ES-I3 (cell line): Measurements from ENCODE around the gene NLK.

ENCODE experiments used
- H3K36me3 ChIP-seq: 2 replicates; pipeline ENCODE4 v1.6.1; 2013; ENCODE audit warnings: mild to moderate bottlenecking, low read length, control low read depth, moderate library complexity; ENCODE audit not compliant: insufficient read depth
- H3K4me1 ChIP-seq: 2 replicates; pipeline ENCODE4 v1.6.1; 2013; ENCODE audit warnings: mild to moderate bottlenecking, control low read depth, low read length; ENCODE audit not compliant: insufficient read depth
- H3K9ac ChIP-seq: 2 replicates; pipeline ENCODE4 v1.6.1; 2013; ENCODE audit warnings: low read depth, mild to moderate bottlenecking, low read length, moderate library complexity
- H3K9me3 ChIP-seq: 2 replicates; pipeline ENCODE4 v1.6.1; 2013; ENCODE audit warnings: mild to moderate bottlenecking, low read length, moderate library complexity; ENCODE audit not compliant: control insufficient read depth, insufficient read depth

NLK gene

DNA sequence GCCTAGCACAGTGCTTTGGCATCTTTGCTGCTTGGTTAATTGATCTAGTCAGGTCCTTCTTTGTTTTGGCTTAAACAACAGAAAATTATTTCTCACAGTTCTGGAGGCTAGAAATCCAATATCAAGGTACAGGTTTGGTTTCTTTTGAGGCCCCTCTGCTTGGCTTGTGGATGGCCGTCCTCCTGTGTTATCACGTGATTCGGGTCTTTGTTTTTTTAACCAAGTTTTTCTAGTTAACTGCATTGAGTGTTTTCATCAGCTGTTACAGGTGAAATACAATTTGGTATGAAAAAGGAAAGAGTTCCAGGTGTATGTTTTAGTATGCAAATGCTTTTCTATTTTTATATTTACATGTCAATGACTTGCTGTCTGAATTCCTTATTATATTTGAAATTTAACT, 2.8 kb downstream of the NLK start:
- H3K9me3 ChIP-seq = no peaks in the 10 kb centered on the region
- H3K36me3 ChIP-seq = 0 out of 2 replicates have a peak, but pooled peaks cover 4% of the 10 kb centered on the region
- H3K9ac ChIP-seq = no peak overlapping the region
- H3K4me1 ChIP-seq = peaks cover 22% of the 10 kb centered on the region

DNA sequence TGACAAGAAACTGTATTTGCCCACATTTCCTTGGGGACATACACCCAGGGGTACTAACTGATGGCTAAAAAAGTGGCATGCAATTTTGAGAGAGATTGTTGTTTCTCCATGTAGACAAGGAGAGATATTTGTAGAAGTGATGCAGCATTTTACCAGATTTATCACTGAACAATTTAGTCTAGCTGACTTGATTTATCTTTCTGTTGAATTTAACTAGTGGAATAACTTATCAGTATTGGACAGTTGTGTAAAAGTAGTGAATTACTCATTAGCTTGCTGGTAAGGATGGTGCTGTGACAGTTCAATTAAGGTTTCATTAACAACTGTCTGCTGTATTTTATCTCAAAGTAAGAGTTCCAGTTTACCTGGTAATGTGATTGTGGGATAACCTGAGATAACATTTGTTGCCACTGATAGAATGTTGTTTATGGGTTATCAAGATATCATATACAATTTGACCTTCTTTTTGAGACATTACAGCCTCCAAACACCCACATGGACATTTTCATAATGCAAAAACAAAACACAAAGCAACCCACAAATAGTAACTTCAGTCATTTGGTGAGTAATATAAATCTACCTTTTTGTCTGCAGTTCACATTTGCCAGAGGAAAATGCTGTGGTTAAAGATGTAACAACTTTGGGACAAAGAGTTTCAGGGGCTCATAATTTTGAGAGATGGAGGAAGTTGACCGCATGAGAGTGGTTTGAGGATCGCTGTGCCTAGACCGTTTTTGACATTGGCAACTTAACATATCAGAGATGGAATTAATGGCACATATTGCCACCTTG, 3.8 kb downstream of the NLK start:
- Histone ChIP-seq H3K4me1 (peaks cover 22% of the 10 kb centered on the region), H3K9ac (no peak overlapping the region), H3K36me3 (0 out of 2 replicates have a peak, but pooled peaks cover 4% of the 10 kb centered on the region), H3K9me3 (no peaks in the 10 kb centered on the region)

DNA sequence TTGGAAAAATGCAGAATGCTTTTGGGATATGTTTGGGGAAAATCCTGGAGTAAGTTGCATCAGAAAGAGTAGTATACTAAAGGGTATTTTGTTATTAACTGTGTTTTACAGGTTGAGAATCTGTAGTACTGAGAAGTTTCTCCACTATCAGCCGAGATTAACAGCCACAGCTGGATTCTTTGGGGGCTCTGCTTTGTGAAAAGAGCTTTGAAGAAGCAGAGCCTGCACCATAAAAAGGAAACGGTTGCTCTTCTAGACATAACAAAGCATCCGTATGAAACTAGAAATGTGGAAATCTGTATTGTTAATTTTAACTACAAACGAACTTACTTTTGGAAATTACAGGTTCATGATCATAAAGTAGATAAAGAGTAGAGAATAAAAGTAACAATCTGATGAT, 5.3 kb downstream of the NLK start:
- peaks cover 33% of the 10 kb centered on the region for H3K4me1 ChIP-seq
- 0 out of 2 replicates have a peak, but pooled peaks cover 4% of the 10 kb centered on the region for H3K36me3 ChIP-seq
- H3K9ac ChIP-seq = no peak overlapping the region
- H3K9me3 ChIP-seq = no peaks in the 10 kb centered on the region

DNA sequence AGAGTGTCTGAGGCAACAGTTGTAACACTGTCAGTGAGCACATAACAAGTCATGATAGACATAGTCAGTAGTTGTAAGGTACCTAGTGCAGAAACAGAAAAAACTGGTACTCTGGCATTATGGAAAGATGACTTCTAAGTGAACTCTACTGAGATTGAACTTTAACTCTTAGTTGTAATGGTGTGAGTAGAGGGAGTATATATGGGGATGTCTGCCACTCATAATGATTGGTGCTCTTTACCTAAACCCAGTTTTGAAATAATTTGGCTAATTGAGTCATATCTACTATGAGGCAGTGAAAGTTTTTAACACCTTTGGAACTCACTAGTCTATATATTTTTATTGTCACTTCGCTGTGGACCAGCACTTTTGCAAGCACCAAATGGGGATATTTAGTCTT, 6.6 kb downstream of the NLK start:
- no peaks in the 10 kb centered on the region for H3K9me3 ChIP-seq
- peaks cover 38% of the 10 kb centered on the region for H3K4me1 ChIP-seq
- no peaks in the 10 kb centered on the region for H3K36me3 ChIP-seq
- H3K9ac ChIP-seq = no peak overlapping the region

DNA sequence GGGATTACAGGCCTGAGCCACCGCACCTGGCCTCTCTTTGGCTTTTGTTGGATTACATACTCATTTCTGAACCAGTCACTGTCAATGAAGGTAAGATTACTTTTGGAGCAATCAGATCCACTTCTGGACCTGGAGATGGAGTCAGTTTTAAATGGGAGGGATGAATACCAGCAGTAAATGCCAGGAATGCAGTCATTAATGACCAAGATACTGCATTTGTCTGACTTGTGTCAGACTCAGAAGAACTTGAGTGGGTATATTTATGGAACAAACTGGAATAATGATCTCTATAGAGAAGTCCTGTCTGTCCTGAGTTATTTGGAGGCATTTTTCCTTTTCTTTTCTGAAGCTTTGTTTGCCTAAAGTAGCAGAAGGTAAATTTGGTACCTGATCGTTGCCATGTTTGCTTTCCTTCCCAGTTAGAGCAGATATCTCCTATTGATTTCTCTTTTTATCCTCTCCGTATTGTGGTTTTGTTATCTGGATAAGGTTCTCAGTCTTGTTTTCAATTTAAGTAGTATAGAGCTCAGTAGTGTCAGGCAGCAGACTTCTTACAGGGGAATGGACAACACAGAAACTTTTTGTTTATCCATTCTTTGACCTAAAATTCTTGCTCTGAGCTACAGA, 10.7 kb downstream of the NLK start:
- Histone ChIP-seq H3K9me3 (no peaks in the 10 kb centered on the region), H3K4me1 (peaks cover 29% of the 10 kb centered on the region), H3K36me3 (no peaks in the 10 kb centered on the region), H3K9ac (no peak overlapping the region)

DNA sequence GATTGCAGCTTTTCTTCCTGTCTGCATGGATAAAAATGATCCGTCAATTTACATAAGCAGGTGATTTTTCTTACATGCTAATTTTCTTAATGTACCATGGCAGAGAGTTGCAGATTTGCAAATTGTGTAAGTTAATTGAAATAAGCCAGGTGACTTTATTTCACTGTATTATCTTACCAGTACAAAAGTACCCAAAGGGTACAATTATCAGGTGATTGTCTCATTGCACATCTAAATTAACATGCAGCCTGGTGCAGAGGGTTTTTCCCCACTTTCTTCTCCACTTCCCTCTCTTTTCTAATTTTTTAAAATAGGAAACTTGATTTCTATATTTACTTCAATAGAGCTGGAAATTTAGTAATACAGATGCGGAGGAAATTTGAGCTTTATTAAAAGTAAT, 11.2 kb downstream of the NLK start:
- Histone ChIP-seq H3K4me1 (peaks cover 29% of the 10 kb centered on the region), H3K9ac (no peak overlapping the region), H3K9me3 (no peaks in the 10 kb centered on the region), H3K36me3 (no peaks in the 10 kb centered on the region)

DNA sequence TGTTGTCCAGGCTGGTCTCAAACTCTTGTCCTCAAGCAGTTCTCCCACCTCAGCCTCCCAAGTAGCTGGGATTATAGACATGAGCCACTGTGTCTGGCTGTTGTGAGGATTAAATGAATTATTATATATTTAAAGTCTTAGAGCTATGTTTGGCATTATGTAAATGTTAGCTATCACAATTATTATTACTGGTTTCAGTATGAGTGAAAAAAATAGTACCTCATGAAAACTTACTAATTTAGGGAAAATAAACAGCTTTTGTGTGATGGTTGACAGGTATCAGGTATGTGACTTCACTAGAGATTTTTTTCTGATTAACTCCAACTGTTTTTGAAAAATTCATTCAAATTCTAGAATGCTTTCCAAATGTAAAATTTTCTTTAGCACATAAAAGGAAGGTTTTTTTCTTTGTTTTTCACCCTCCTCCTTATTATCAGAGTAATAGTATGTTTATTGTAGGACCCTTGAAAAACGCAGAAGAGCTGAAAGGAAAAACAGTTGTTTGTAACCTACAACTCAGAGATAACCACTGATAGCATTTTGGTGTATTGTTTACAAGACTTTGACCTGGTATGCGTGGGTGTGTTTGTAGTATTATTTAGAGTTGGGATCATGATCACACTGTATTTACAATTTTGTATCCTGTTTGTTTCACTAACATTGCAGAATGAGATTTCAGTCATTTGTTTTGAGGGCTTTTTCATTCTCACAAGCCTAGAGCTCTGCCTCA, 13.2 kb downstream of the NLK start:
- Histone ChIP-seq H3K9me3 (no peaks in the 10 kb centered on the region), H3K36me3 (no peaks in the 10 kb centered on the region), H3K4me1 (peaks cover 29% of the 10 kb centered on the region), H3K9ac (no peak overlapping the region)

DNA sequence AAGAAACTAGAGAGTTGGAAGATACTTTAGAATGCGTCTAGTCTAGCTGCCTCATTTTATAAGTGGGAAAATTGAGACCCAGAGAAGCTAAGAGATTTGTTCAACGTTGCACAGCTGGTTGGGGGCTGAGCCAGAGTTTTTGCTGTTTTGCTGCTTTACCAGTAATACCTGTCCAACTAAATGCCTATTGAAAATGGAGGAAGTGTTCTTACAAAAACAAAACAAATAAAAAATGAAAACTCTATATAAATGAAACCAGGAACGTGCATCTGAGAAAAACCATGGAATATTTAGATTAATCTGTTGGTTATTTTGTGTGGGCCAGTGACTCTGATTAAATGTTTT, 13.8 kb downstream of the NLK start:
- Histone ChIP-seq H3K9ac (no peak overlapping the region), H3K36me3 (no peaks in the 10 kb centered on the region), H3K9me3 (no peaks in the 10 kb centered on the region), H3K4me1 (peaks cover 29% of the 10 kb centered on the region)

DNA sequence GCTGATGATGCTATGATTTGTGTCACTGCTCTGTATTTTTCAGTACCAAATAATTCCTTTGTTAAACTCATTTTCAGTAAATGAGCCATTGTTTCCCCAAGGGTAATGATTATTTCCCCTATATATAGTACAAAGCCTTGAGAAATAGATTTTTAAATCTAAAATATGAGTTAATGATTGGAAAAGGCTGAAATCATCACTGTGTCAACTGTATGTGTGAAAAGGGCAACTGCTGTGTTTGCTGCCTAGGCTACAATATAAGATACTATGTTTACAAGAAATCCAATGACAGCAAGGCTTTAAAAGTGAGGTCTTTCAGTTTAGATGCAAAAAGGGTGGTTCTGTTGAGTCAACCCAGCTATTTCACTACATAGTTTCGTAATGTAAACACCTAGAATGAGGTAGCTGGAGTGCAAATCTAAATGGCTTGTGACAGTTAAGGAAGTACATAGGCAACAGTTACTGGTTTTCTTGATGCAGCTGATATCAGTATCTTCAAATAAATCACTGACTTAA, 15.3 kb downstream of the NLK start:
- Histone ChIP-seq H3K9ac (no peak overlapping the region), H3K9me3 (no peaks in the 10 kb centered on the region), H3K36me3 (no peaks in the 10 kb centered on the region), H3K4me1 (peaks cover 18% of the 10 kb centered on the region)

DNA sequence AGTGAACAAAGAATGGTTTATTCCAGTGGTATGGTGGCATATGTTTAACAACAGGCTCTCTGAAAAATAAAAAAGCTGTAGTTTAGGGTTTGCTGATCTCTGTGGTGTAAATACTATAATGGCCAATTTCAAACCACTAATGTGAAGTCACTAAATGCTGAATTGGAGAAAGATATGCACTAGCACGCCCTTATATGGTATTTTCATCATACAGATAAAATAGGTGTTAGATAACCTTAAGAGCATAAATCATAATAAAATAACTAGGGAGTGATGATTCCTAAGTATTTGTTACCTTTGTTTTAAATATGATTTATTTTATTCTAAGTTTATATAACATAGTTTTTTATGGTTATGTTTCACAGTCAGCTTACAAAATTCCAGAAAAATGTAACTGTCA, 17.2 kb downstream of the NLK start:
- H3K4me1 ChIP-seq = peaks cover 8% of the 10 kb centered on the region; the same call in 1 of the 2 replicates
- H3K36me3 ChIP-seq = no peaks in the 10 kb centered on the region
- H3K9me3 ChIP-seq = no peaks in the 10 kb centered on the region
- H3K9ac ChIP-seq = no peak overlapping the region

DNA sequence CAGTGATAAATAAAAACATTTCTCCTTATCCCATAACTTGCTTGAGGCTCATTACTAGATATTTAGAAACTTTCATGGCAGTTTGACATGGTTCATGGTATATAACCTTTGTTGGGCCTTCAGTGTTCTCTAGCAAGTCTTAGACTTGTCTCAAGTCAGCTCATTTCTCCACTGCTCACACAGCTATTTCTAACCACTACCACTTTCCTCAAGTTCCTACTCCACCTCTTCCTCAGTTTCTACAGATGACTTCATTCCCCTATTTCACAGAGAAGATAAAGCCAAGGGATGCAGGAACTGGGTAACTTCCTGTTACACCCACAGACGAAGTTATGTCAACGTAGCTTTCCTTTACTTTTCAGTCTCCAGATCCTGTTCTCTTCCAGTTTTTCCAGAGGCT, 23.2 kb downstream of the NLK start:
- no peaks in the 10 kb centered on the region for H3K36me3 ChIP-seq
- no peaks in the 10 kb centered on the region for H3K9me3 ChIP-seq
- H3K9ac ChIP-seq = no peak overlapping the region
- peaks cover 7% of the 10 kb centered on the region; the same call in 1 of the 2 replicates for H3K4me1 ChIP-seq

DNA sequence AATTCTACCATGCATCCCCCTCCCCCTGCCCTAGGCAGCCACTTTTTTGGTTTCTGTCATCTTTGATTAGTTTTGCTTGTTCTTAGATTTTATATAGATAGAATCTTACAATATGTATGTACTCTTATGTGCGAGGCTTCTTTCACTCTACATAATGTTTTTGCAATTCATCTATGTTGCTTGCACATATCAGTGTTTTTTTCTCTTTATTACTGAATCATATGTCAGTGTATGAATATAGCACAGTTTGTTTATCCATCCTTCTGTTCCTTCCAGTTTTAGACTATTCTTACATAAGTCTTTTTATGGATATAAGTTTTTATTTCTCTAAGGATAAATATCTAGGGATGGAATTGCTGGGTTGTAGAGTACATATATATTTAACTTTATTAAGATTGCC, 26.6 kb downstream of the NLK start:
- peaks cover 7% of the 10 kb centered on the region; the same call in 1 of the 2 replicates for H3K4me1 ChIP-seq
- peaks cover 5% of the 10 kb centered on the region; the same call in 1 of the 2 replicates for H3K9me3 ChIP-seq
- no peaks in the 10 kb centered on the region for H3K36me3 ChIP-seq
- no peak overlapping the region for H3K9ac ChIP-seq

DNA sequence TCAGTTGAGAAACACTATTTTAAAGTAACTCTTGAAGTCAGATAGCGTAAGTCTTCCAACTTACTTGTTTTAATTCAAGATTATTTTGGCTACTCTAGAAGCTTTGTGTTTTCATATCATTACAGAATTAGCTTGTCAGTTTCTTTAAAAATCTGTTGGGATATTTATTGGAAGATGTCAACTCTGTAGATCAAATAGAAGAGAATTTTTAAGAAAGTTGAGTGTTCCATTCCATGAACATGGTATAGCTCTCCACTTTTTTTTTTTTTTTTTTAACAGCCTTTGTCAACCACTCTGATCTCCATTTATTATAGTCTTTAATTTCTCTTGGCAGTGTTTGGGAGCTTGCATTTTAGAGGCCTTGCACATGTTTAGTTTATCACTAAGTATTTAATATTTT, 28.7 kb downstream of the NLK start:
- Histone ChIP-seq H3K4me1 (no peaks in the 10 kb centered on the region), H3K9me3 (peaks cover 5% of the 10 kb centered on the region; the same call in 1 of the 2 replicates), H3K9ac (no peak overlapping the region), H3K36me3 (no peaks in the 10 kb centered on the region)

DNA sequence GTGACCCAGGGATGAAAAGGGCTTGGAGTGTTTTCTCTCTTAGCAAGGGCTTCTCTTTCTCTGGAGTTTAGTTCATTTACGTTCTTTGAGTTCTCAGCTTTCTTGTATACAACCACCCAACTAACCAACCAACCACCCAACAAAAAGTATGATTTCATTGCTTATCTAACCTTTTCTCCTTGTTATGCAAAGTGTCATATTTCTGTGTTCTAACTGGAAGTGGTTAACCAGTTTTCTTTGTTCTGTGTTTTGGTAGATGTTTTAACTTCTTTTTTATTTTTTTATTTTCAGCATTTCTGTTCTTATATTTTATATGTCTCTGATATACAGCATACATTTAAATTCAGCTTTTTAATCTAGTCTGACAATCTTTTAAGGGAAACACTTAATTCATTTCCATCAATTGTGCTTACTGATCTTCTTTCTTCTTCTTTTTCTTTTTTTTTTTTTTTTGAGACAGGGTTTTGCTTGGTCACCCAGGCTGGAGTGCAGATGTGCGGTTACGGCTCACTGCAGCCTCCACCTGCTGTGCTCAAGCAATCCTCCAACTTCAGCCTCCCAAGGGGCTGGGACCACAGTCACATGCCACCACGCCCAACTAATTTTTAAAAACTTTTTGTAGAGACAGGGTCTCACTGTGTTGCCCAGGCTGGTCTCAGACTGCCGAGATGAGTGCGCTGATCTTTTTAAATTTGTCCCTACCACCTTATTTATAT, 29.6 kb downstream of the NLK start:
- no peaks in the 10 kb centered on the region for H3K36me3 ChIP-seq
- H3K9ac ChIP-seq = no peak overlapping the region
- H3K4me1 ChIP-seq = no peaks in the 10 kb centered on the region
- peaks cover 5% of the 10 kb centered on the region; the same call in 1 of the 2 replicates for H3K9me3 ChIP-seq
